ENCODE data around the gene BCL2. TPM values are rescaled to one million over a fixed set of nuclear protein-coding genes. Genes with fewer than 3 reads are reported as not detected.

Gene BCL2
- total RNA-seq, 1 donor from 2014 or later = 20.5 TPM

DNA sequence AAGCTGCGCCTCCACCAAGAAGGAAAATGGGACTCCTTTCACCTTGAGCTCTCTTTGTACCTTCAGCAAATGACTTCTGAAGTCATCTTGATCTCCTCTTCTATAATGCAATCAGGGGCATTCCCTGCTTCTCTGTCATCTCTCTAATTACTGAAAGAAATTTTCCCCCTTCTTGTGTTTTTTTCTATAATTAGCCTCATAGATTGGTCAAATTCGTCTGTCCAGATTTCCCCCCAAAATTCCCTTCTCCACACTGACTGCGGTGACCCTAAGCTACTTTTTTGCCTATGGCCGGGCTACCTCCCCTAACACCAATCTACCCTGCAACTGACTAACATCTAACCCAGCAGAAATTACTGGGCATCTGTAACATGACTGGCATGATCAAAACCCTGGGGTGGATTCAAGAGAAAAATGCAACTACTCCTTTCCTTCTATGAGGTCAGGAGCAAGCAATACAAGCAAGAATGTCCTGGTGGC lies 168.6 kb downstream of the BCL2 start:
- Histone ChIP-seq H3K36me3 (no peaks in the 10 kb centered on the region), H3K4me1 (peaks cover 3 to 44% of the 10 kb centered on the region in 2 donors), H3K27me3 (no peaks in the 10 kb centered on the region), H3K27ac (no peak overlapping the region), H3K4me3 (no peak overlapping the region), H3K9me3 (no peaks in the 10 kb centered on the region)
- no peak for TF ChIP-seq CTCF (IDR thresholded peaks at IDR 0.05)
- intact Hi-C loops (cut with DNase I) = no loop called here
- DNase-seq (ENCODE audit: low spot score in 2 of 2) = no peak

GRCh38 chr18:63150326-63150725 lies 169.2 kb downstream of the BCL2 start:
- intact Hi-C loops (cut with DNase I) = no loop called here
- Histone ChIP-seq H3K4me1 (peaks cover 3 to 45% of the 10 kb centered on the region in 2 donors), H3K36me3 (no peaks in the 10 kb centered on the region), H3K4me3 (peak overlapping the region in 1 of 2 donors; percentile 12), H3K27me3 (no peaks in the 10 kb centered on the region), H3K9me3 (no peaks in the 10 kb centered on the region), H3K27ac (no peak overlapping the region)
- no peak for TF ChIP-seq CTCF (IDR thresholded peaks at IDR 0.05)
- no peak for DNase-seq (ENCODE audit: low spot score in 2 of 2)

DNA sequence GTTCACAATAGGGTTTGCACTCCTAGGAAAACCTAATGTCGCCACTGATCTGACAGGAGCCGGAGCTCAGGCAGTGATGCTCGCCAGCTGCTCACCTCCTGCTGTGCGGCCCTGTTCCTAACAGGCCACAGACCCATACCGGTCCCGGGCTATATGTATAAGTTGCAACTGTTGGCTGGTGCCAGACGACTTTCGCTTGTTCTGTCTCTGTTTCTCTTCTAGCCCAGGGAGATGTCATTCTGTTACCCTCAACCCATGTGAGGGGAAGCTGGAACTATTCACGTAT lies 170.3 kb downstream of the BCL2 start:
- Histone ChIP-seq H3K27me3 (no peaks in the 10 kb centered on the region), H3K4me1 (peaks cover 3 to 50% of the 10 kb centered on the region in 2 donors), H3K36me3 (no peaks in the 10 kb centered on the region), H3K9me3 (no peaks in the 10 kb centered on the region), H3K4me3 (no peak overlapping the region), H3K27ac (peak overlapping the region in 1 of 2 donors; percentile 7)
- no peak for DNase-seq (ENCODE audit: low spot score in 2 of 2)
- intact Hi-C loops (cut with DNase I) = loop anchor here (5.0 kb wide), 3 partner anchors 88 to 168 kb away; partner anchors contain the start of gene BCL2
- TF ChIP-seq CTCF (IDR thresholded peaks at IDR 0.05) = no peak

GRCh38 chr18:63148449-63149301 lies 170.9 kb downstream of the BCL2 start:
- Histone ChIP-seq H3K4me3 (no peak overlapping the region), H3K27me3 (no peaks in the 10 kb centered on the region), H3K9me3 (no peaks in the 10 kb centered on the region), H3K36me3 (no peaks in the 10 kb centered on the region), H3K4me1 (peaks cover 3 to 50% of the 10 kb centered on the region in 2 donors), H3K27ac (peak overlapping the region; percentile 7 to 75)
- intact Hi-C loops (cut with DNase I) = loop anchor here (5.0 kb wide), 3 partner anchors 89 to 169 kb away; partner anchors contain the start of gene BCL2
- DNase-seq (ENCODE audit: low spot score in 2 of 2) = peak in 1 of 2 donors; percentile 79
- no peak for TF ChIP-seq CTCF (IDR thresholded peaks at IDR 0.05)

- intact Hi-C loops (cut with DNase I) = loop anchor here (5.0 kb wide), 3 partner anchors 89 to 169 kb away; partner anchors contain the start of gene BCL2
- no peak for DNase-seq (ENCODE audit: low spot score in 2 of 2)
- H3K4me1 ChIP-seq = peaks cover 3 to 53% of the 10 kb centered on the region in 2 donors
- H3K27ac ChIP-seq = peak overlapping the region; percentile 7 to 75
- H3K27me3 ChIP-seq = no peaks in the 10 kb centered on the region
- H3K36me3 ChIP-seq = no peaks in the 10 kb centered on the region
- no peaks in the 10 kb centered on the region for H3K9me3 ChIP-seq
- H3K4me3 ChIP-seq = peak overlapping the region in 1 of 2 donors; percentile 13
- no peak for TF ChIP-seq CTCF (IDR thresholded peaks at IDR 0.05)
These were observed 171.6 kb downstream of the BCL2 start for GRCh38 chr18:63147973-63148372.

All from ascending aorta (tissue), 2 donors.